ENCODE results near the gene FAM174C. TPM values are rescaled to one million over a fixed set of nuclear protein-coding genes. Genes with fewer than 3 reads are reported as not detected.

FAM174C gene
- total RNA-seq, 1 experiment from 2014 or later: 77.1 TPM

DNA sequence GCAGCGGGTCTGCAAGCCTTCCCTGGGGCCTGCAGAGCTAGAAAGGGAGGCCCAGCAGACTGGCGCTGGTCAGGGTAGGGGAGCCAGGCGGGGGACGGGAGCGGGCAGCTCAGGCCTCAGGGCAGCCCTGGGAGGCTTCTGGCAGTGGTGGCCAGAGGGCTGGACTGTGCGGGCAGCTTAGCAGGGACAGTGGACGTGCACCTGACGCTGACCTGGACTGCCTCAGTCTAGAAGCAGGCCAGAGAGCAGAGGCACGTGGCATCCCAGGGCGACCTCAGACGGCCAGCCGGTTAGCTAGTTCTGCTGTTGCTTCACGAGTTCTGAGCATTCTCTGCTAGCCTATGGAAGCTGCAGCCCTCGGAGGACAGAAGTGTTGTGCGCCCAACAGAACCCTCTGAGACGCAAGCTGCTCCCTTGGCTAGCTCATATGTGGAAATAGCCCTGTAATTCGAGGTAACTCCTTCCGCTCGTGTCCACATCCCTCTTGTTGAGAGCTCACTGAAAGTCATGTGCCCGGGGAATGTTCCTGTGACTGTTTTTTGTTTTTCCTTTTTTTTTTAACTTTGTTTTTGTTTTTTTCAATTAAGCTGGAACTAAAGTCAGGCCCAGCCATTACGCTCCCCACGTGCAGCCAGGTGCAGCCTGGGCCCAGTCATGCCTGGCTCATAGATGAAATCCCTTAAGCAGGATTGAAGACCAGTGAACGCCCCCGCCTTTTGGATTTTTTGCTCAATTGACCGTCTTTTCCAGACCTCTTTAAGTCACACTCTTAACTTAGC is 1.9 kb upstream of the FAM174C start:
- Histone ChIP-seq H3K27me3 (ENCODE audit: insufficient read depth, low read length) (no peaks in the 10 kb centered on the region), H3K4me1 (ENCODE audit: control insufficient read depth in 1 of 2, insufficient read depth in 2 of 2, low read length in 2 of 2) (peaks cover 29 to 64% of the 10 kb centered on the region in 2 experiments), H3K36me3 (ENCODE audit: control insufficient read depth in 1 of 2, insufficient read depth in 2 of 2, low read length in 2 of 2) (peaks cover 27 to 33% of the 10 kb centered on the region in 2 experiments; a peak in 3 of 4 replicates), H3K9me2 (ENCODE audit: insufficient read depth) (no peaks in the 10 kb centered on the region), H3K4me3 (replicated peaks in 1 of 2; ENCODE audit: low read depth in 1 of 2, low read length in 2 of 2) (peak overlapping the region; percentile 84 to 85; a peak in 3 of 4 replicates), H3K9ac (ENCODE audit: low read length) (peak overlapping the region; percentile 97), H3K79me2 (ENCODE audit: insufficient read depth, low read length) (peaks cover 72% of the 10 kb centered on the region), H3K9me3 (ENCODE audit: control insufficient read depth in 1 of 2, insufficient read depth in 1 of 2, low read depth in 1 of 2, low read length in 2 of 2) (no peaks in the 10 kb centered on the region), H4K20me1 (ENCODE audit: insufficient read depth) (no peaks in the 10 kb centered on the region), H3K4me2 (ENCODE audit: low read length) (peak overlapping the region; percentile 99), H2AFZ (ENCODE audit: low read depth, low read length, poor library complexity, severe bottlenecking) (no peak overlapping the region), H3K27ac (ENCODE audit: low read depth, low read length) (peak overlapping the region; percentile 100)
- ATAC-seq (no peak), DNase-seq (ENCODE audit: low read depth, low spot score) (no peak)
- BruUV-seq (replicated peaks): TSS peak; percentile 58
- ChIA-PET RAD21 (ENCODE audit: low non-redundant PET in 1 of 2, low total read pairs in 2 of 2, uncharacterized antibody in 2 of 2, unreplicated experiment in 2 of 2) (interaction anchor here in 1 of 2 experiments (1.0 kb wide), 1 partner anchor 29 kb away, joined by 4 read pairs; no protein-coding TSS in a partner anchor), CTCF (interaction anchor here (2.7 kb wide), 1 partner anchor 30 kb away, joined by 31 read pairs; no protein-coding TSS in a partner anchor), POLR2A (interaction anchor here (0.6 to 2.1 kb wide), 6 partner anchors 10 to 32 kb away, joined by 3 to 12 read pairs (median 6); partner anchors contain the start of gene ATP5F1D)
- TF ChIP-seq ELF1 (IDR thresholded peaks at IDR 0.05; ENCODE audit: borderline replicate concordance, low read depth): no peak
- TF ChIP-seq, protein P1, sequence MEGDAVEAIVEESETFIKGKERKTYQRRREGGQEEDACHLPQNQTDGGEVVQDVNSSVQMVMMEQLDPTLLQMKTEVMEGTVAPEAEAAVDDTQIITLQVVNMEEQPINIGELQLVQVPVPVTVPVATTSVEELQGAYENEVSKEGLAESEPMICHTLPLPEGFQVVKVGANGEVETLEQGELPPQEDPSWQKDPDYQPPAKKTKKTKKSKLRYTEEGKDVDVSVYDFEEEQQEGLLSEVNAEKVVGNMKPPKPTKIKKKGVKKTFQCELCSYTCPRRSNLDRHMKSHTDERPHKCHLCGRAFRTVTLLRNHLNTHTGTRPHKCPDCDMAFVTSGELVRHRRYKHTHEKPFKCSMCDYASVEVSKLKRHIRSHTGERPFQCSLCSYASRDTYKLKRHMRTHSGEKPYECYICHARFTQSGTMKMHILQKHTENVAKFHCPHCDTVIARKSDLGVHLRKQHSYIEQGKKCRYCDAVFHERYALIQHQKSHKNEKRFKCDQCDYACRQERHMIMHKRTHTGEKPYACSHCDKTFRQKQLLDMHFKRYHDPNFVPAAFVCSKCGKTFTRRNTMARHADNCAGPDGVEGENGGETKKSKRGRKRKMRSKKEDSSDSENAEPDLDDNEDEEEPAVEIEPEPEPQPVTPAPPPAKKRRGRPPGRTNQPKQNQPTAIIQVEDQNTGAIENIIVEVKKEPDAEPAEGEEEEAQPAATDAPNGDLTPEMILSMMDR (IDR thresholded peaks at IDR 0.05 in 2 of 3, conservative IDR thresholded peaks at IDR 0.05 in 1 of 3; ENCODE audit: borderline replicate concordance in 1 of 3, insufficient read depth in 1 of 3, low read depth in 2 of 3, low read length in 2 of 3): no peak
- TF ChIP-seq ATF3 (IDR thresholded peaks at IDR 0.05): no peak
- TF ChIP-seq YY1 (IDR thresholded peaks at IDR 0.05; ENCODE audit: extremely low read depth, insufficient replicate concordance, low read depth, low read length): no peak
- TF ChIP-seq EZH2 (IDR thresholded peaks at IDR 0.05): no peak
- intact Hi-C loops (cut with micrococcal nuclease): loop anchor here (10.0 kb wide), 1 partner anchor 131 kb away; the partner anchor contains the start of genes DAZAP1 and GAMT
